ENCODE data around the gene TSPAN11.

DNA sequence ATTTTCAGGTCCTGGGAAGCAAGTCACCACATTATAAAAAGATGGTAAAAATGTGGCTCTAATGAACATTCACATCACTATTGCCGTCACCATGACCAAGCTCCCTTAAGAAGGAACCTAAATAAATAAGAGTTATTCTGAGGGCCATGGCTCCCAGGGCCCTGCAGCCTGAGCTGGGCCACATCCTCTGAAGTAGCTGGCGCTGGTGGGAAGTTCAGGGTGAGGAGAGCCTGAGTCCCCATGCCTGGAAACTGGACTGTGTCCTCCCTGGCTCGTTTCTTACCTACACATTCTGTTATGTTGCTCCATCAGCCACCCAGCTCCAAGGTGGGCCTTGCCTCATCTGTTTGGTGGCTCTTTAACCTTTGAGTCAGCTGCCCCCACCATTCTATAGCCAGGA is 42.5 kb downstream of the TSPAN11 start:
- TF ChIP-seq CTCF (IDR thresholded peaks at IDR 0.05) (no peak), POLR2A (IDR thresholded peaks at IDR 0.05) (no peak)

All from suprapubic skin (tissue), 3 donors.